CD4-positive, alpha-beta T cell treated with Interleukin-21 for 1 hour (primary cell): Measurements from ENCODE around the gene CCDC167.

Source experiments
- DNase-seq: peaks from one replicate; pipeline ENCODE4 v3.0.0-alpha.2; 2020

CCDC167 gene

DNA sequence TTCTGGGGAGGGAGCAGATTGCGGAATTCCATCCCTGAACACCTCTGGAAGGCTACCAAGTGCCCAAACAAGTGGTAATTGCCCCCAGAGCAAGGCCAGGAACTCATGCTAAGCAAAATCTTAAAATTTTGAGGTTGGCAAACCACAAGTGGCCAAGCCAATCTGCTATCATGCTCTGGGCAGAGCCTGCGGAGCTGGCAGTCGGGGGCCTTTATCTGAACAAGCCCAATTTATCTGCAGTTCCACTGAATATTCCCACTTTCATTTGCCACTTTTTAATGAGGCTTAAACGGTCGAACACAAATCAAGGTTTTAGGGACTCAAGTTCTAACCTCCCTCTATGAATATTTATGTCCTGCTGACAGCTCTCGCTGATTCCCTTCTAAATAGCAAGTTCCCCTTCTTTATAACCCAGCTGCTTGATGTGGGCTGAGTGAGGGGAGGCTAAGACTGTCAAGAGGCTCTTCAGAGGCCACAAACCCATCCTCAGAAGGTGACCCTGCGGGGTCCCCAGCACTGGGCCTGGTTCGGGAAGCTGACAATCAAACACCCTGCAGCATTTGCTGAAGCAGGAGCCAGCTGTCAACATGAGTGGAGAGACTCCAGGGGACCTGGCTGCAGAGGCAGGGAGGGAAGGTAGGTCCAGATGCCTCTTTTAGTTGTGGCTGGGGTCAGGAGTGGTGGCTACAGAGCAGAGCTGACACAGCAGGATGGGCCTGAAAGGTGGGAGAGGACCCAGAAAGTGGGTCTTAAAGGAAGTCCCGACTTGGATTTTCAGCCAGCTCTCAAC, 11.9 kb downstream of the CCDC167 start:
- DNase-seq, result no peak

DNA sequence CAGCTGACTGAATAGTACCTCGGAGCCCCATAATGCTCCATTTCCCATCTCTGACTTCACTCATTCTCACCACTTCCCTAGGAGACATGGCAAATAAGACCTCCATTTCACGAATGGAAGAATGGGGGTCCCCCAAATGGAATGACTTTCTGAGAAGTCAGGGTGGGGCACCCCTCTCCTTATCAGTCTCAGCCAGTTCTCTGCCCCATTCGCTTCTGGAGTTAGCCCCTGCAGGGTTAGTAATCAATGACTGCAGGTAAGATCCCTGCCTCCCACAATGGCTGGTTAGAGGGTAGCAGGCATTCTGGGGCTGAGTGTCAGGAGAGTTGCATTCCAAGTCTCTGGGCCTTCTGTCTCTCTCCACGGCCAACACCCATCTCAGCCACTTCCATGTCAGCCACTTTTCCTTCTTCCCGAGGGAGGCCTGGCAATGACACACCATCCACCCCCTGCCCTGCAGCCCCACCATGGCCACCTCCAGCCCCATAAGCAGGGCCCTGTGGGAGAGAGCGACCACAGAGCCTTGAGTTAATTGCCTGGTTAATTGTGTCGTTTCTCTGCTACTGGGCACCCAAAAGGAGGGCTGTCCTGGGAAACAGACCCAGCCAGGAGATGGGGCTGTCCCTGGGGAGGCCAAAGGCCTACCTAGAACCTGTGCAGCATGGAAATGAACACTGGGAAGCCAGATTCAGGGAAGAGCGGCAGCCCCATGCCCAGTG, 13.4 kb downstream of the CCDC167 start:
- DNase-seq, result no peak

DNA sequence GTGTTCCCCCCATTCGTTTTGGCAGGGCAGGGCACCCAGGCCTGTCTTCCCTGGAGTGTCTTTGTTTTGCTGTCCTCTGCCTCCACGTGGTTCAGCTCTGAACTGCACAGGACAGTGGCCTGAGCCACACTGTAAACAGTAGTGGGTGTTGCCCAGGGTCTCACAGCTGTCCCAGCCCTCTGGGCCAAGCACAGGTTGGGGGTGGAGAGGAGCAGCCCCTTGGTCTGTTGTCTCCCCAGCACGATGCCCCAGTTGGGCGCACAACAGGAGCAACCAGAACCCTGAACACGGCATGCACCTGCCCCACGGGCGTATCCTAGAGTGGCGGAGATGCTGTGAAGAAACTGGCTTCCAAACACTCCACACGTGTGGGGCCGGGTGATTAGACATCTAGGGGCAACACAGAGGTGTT, 14.4 kb downstream of the CCDC167 start:
- no peak for DNase-seq

DNA sequence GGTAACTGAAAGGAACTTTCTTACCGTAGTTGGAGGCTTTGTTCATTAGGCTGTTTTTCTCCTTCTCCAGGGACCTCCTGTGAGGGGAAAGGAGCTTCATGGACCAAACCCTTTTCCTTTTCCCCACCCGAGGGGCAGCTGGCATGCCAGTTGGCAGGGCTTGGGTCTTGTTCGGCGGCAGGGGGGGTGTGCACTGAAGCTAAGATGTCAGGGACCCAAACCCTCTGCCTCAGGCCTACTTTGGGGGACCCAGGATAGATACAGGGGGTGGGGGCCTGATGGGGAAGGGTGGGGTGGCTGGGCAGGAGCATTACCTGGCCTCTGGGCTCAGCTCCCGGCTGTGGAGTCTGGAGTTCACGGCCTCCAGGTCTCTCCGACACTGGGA, 14.9 kb downstream of the CCDC167 start:
- DNase-seq, result no peak

DNA sequence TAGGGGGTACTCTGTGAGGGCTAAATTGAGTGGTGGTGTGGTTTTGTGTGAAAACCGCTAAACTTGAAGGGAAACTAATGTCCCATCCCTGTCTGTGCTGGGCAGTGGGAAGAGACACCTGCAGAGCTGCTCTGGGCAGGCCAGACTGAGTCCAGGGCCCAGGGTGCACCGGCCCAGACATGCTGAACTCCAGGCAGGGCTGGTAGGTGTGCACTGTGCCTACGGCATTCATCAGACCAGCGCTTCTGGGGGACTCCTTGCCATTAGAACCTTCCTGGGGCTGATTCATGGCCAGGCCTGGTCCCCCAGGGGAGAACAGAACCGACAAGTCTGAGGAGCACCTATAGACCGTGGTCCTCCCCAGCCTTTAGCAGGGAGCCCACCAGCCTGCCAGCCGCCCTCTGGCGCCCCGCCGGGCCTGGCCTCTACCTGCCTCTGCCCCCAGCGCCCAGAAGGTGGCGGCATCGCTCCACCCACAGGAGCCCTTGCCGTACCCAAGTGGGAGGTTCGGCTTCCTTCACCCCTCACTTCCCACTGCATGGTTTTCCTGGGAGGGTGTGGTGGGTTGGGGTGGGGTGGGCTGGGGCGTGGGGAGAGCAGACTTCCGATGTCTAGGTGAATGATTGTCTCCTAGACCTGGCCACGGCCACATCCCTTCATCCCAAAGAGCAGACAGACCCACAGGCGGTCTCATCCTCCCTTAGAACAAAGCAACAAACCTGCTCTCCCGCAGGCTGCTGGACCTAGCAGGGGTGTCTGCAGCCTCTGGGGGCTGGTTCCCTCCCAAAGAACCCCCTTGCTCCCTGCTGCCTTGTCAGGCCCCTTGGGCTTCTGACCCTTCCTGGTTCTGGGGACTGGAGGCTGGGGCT, 15.5 kb downstream of the CCDC167 start:
- peak; percentile 77 for DNase-seq

DNA sequence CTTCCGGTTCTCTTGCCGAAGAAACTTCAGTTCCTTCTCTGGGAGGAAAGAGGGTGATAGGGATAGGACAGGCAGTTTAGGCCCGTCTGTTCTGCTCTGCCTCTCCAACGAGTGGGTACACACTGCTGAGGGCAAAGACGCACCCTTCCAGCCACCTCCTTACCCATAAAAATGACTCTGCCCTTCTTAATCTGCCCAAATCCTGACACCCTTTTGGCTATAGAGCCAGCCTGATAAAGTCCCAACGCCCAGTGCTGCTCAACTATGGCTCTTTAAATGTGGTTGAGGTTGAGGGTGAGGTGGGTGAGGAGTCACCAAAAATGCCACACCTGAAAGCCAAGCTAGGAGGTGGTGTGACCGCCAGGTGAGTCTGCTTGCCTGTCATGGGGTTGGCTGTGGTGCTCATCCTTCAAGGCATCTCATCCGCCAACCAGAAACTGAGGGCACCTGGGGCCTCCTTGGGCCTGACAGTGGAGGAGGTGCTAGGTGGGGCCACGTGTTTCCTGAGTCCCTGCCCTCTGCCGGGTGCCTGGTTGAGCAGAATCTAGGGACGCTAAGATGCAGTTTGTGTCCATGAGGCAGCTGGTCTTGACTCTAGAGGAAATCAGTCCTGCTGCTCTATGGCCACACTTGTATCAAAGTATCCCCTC, 16.3 kb downstream of the CCDC167 start:
- DNase-seq, result peak; percentile 24

DNA sequence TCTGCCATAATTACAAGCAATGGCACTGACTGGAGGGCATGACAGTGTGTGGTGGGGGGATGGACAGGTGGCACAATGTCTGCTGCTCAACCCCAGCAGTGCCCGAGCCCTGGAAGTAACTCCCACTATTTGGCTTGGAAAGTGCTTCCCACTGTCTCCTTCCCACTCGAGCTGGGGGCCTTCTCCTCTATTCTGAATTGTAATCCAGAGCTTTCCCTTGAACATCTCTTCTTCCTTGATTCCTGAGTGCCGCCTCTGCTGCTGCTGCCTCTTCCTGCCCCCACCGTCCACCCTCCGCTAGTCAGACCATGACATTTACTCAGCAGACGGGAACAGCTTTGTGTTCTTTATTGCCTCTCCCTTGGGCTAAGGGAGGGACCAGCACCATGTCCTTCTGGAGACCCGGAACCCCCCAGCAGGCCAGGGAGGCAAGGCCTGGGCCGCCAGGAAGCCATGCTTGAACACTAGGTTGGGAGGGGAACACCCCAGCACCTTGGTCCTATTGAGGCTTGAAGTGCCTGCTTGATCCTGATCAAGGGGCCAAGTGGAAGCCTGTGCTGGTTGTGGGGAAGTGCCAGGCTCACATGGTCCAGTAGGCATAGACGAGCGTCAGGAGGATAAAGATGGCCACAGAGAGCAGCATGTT, 17.0 kb downstream of the CCDC167 start:
- DNase-seq, result no peak

DNA sequence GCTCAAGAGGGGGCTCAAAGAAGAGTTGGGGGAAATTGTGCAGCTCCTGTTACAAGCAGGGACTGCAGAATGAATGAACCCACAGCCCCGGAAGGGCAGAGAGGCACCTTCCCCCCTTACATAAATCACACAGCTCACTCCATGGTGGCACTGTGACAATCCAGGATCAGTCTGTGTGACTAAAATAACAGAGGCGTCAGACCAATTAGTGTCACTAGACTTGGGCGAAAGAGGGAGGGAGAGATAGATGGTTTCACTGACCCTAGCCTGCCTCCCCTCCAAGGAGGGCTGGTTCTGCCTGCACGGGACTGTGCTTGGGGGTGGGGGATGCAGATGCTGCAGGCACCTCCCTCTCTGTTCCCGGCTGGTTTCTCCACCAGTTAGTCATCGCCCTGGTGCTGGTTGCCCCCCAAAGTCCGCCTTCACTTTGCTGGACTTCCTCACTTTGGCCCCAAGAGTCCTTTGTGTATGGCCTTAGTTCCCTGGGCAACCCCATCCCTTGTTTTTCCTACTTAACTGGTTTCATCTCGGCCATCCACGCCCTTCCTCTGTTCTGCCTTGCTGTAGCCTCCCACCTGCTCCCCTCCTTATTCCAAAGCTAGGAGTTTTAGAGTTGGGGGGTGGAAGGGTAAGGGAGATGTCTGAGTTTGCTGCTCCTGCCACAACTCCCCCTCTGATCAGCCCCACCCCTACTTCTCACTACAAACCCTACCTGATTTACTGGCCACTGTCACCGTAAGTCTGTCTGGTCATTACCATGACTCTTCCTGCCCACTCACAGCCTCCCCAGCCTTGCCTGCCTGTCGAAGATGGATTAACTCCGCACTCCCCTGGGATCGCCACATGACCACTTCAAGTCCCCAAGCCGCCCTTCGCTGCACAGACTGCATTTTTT, 17.7 kb downstream of the CCDC167 start:
- no peak for DNase-seq

DNA sequence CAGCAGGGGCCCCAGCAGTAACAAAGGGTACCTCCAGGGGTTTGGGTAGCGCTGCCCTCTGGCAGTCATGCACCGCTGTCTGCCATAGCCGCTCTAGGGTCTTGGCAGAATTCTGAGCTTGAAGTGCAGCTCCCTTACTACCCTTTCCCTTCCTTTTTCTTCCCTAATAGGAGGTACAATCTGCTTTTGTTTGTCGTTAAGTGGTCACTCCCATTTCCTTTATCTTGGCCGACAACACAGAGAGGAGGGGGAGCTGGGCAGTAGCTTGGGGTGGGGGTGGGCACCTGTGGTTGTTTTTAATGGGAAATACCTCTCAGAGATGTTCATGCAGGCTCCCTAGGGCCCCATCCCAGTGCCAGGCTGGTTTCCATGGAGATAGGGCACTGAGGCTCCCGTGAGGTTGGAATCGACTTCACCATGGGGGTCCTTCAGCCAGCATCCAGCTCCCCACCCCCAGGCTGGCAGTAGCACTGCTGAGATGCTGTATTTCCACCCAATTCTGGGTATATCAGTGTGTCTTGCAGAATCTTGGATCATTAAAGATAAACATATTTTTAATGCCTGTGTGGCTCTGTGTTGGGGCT, 18.6 kb downstream of the CCDC167 start:
- DNase-seq, result no peak

DNA sequence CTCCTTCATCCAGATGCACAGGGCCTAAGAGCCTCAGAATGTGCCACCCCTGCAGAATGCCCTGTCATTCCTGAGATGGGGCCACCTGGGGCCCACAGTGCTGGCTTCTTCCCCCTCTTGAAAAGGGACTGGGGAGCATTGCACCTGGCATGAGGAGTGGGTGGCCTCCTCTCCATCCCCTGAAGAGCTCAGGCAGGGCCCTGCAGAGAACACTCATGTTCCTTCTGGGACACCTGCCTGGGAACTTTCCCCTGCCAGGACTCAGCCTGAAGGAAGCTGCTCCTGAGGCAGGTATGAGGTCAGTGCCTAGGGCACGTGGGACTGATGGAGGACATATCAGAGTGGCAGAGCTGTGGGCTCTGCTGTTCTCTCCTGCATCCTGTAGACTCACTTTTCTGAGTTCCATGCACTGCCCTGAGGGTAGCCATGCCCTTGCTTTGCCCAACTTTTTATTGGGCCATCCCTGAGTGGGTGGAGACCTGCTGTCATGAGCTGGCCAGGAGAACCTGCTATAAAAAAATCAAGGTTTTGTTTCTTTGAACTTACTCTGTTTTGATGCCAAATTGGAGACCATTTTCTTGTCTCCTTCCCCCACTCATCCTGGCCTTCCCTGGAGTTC, 19.5 kb downstream of the CCDC167 start:
- no peak for DNase-seq

DNA sequence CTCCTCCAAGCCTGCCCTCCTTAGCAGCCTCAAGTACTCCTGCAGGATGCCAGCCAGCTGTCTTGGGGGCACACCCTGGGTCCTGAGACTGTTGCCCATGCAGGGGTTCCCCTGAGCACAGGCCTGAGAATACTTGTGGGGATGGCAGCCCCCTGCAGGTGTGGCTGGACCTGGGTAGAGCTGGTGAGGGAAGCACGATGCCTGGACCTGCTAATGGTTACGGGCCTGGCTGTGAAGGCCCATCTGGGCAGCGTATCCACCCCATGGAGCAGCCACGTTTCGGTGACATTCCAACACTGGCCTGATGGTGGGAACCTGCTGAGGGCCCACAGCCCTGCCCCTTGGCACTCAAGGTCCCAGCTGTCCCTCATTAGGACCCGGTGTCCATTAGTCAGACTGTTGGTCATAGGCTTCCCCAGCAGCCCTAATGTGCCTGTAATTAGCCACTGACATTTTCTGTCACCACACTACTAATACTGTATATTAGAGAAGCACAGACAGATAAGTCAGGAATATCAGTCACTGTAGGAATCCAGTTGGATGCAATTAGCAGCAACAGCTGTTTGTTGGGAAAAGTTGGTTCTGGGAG, 20.3 kb downstream of the CCDC167 start:
- no peak for DNase-seq

DNA sequence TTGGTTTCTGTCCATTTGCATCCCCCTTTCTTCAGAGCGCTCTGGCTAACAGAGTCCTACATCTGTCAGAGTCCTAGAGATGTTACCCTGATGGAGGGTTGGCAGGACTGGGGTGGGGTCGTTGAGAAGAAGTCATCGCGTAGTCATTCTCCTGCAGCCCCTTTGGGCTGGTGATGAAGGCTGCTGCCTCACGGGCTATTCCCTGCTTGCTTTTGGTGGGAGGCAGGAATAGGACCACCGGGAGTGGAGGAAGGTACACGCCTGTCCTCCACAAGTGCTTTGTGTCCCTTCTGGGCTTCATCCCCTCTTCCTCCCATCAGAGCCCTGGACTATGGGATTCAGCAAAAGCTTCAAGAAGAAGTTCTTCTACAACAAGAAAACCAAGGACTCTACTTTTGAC, 20.9 kb downstream of the CCDC167 start:
- no peak for DNase-seq

DNA sequence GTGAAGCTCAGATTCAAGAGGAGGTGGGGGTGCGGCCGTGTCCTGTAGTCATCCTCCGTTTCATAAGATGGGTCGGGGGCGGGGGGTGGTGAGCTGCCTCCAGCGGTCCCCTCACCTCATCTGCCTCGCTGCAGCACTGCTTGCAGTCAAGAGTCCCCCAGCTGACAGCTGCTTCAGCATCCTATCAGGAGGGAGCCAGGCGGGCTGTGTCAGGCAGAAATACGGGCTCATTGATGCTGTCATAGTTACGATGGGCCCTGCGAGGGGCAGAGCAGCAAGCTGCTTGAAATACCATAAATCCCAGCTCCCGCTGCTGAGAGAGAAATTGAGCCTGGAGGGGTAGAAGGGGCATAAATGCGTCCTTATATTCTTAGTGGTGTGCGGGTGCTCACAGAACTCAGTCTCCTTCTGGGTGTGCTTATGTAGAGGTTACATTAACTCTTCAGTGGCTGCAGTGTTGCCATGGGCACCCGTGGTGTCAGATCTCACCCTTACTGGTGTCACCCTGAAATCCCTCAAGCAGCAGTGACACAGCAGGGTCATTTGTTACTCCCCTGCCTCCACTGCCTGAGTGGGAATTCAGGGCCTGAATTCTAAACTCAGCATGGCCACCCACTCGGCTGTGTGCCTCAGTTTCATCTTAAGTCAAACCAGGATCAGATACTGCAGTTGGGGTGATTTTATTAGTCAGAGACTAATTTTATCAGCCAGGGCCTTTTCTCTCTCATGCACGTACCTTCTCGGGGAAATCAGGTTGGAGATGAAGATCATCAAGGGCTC, 21.8 kb downstream of the CCDC167 start:
- DNase-seq, result no peak

DNA sequence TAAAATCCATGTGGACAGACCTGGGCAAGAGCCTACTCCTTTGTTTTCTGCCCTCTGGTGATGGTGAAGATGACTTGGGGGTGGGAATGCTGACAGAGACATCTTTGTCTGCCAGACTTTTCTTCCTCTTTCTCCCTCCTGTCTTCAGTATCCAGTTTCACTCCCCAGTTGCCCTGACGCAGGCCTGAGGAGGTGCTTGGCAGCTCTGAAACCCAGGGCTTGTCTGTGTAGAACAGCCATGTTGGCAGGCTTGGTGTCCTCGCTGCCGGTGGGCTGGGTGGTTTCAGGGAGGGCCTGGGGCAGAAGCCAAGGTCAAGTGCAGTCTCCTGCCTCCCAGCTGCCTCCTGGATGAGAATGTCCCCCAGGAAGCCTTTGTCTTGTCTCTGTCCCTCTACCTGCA, 22.5 kb downstream of the CCDC167 start:
- no peak for DNase-seq

DNA sequence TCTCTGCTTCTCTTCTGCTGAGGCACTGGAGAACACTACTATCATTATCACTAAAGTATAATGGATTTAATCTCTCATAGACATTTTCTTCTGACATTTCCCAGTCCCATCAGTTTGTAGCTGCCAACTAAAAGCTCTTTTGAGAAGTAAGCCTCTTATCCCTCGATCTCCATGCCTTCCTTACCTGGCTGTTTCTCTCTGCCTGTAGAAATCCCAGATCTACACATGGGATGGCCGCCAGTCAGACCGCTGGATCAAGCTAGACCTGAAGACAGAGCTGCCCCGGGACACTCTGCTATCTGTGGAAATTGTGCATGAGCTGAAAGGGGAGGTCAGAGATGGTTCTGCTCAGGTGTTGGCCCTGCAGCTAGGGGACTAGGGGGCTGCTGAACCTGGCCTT, 25.4 kb downstream of the CCDC167 start:
- DNase-seq, result no peak

DNA sequence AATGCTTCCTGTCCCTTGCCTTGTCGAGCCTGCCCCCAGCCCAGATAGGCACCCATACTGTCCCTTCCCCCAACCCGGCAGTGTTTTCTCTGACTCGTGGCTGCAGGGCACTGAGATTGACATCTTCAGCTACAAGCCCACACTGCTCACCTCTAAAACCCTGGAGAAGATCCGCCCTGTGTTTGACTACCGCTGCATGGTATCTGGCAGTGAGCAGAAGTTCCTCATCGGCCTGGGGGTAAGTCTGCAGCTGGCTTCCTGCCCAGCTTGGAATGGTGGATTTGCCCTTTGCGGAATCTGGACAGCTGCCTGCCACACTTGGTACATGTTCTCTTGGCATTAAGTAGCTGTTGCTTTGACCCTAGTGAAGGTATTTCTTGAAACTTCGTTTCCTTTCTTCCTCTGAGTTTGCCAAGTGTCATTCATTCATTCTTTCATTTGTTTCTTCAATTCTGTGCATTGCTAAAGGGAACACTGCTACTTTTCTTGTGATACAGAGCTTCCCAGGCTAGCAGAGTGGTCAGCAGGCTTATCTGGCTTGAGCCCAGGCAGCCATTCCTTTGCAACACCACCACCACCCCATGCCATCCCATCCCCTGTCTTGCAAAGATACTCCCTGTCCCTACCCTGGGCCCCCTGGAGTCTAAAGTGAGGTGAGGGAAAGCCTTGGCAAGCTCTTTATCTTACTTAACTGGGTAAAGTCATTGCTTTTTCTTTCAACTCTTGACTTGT, 26.2 kb downstream of the CCDC167 start:
- no peak for DNase-seq

DNA sequence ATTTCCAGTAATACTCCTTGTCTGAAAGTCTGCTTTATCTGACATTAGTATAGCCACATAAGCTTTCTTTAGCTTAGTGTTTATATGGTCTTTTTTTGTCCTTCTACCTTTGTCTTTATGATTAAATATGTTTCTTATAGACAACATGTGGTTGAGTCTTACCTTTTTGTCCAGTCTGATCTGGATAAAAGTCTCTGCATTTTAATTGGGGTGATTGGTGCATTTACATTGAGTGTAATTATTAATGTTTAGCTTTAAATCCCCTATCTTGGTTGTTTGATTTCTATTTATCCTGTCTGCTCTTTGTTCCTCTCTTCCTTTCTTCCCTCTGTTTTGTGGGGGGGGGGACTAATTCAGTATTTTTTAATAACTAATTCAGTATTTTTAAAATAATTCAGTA, 32.0 kb downstream of the CCDC167 start:
- DNase-seq, result no peak

DNA sequence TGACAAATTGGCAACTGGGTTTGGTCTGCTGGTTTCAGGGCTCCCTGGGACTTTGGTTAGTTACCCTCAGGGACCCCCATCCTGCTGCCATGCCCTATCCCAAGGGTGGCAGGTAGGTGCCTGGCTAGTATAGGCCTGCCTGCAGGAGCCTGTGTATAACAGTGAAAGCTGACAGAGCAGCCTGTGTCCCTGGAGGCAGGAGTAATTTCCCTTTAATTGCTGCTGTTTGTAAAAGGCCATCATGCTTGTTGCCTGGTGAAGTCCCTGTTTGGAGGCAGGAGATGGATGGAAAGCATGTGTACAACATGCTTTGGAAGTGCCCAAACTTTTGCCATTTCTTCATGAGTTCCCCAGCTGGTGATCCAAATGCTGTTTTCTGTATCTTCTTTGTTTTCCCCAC, 36.6 kb downstream of the CCDC167 start:
- no peak for DNase-seq

DNA sequence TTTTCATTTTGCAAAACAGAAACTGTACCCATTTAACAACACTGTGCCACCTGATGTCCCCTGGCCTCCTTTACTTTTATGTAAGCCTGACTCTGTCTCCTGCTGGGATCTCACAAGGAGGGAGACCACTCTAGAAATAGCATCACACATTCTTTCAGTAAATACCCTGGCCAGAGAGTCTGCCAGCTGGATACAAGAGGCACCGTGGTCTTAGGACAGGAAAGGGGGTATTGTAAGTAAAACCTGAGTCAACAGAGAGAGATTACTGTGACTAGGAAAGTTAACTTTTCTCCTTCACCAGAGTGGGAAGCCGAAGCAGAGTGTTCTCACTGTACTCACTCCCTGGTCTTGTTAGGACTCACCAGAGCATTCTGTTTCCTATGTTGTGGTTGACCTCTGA, 38.9 kb downstream of the CCDC167 start:
- DNase-seq, result no peak
